Thymus (tissue), 14 donors: ENCODE results near the gene PIN1. TPM values are rescaled to one million over a fixed set of nuclear protein-coding genes. Genes with fewer than 3 reads are reported as not detected.
"Not testable (repeated sequence)": the region's sequence is repeated elsewhere in the genome, so short reads cannot be mapped to it uniquely, and the experiment has no call there.

Experiments
- DNase-seq, 9 donors: peaks; one replicate each; pipeline ENCODE4 v3.0.0-alpha.2; 2013; ENCODE audit warnings: low spot score in 9 of 9, low read depth in 6 of 9, missing footprints in 1 of 9
- H3K27ac ChIP-seq, 2 donors: one replicate each; pipeline ENCODE4 v1.5.1; 2013; ENCODE audit warnings: control low read depth in 1 of 2, low read depth in 1 of 2, low read length in 1 of 2, mild to moderate bottlenecking in 1 of 2, moderate library complexity in 1 of 2
- H3K27me3 ChIP-seq, 2 donors: one replicate each; pipeline ENCODE4 v1.5.1; 2013; ENCODE audit warnings: low read length in 1 of 2; ENCODE audit not compliant: control insufficient read depth in 2 of 2, insufficient read depth in 1 of 2
- H3K36me3 ChIP-seq, 2 donors: one replicate each; pipeline ENCODE4 v1.5.1; 2013; ENCODE audit warnings: low read length in 1 of 2, mild to moderate bottlenecking in 1 of 2, moderate library complexity in 1 of 2; ENCODE audit not compliant: control insufficient read depth in 2 of 2, insufficient read depth in 2 of 2
- H3K4me1 ChIP-seq, 2 donors: one replicate each; pipeline ENCODE4 v1.5.1; 2013; ENCODE audit warnings: low read length in 2 of 2; ENCODE audit not compliant: control insufficient read depth in 2 of 2, insufficient read depth in 2 of 2
- H3K4me3 ChIP-seq, 2 donors: one replicate each; pipeline ENCODE4 v1.5.1; 2013; ENCODE audit warnings: low read length in 2 of 2, control low read depth in 1 of 2, mild to moderate bottlenecking in 1 of 2
- H3K9me3 ChIP-seq, 2 donors: one replicate each; pipeline ENCODE4 v1.5.1; 2013; ENCODE audit warnings: low read length in 1 of 2, mild to moderate bottlenecking in 1 of 2; ENCODE audit not compliant: control insufficient read depth in 2 of 2, insufficient read depth in 1 of 2
- WGBS: extraction: QIAGEN DNeasy Blood & Tissue Kit; methylation state at CpG from one replicate; pipeline ENCODE4 v1.1.7; 2013; 5-methylcytosine and 5-hydroxymethylcytosine counted together
- long read RNA-seq, 10 donors: transcript quantifications; one replicate each; lab custom pipeline, GENCODE V29; 2026
- polyA plus RNA-seq: library from polyadenylated mRNA; stranded (reverse); fragments of 200-250 nt; gene quantifications from one replicate; pipeline ENCODE4 v1.2.3, GENCODE V29; 2013
- total RNA-seq: library from RNA; stranded (reverse); fragments of 120-200 nt; gene quantifications from one replicate; pipeline ENCODE4 v1.2.4, GENCODE V29; 2013
- donor health status: healthy.

The PIN1 gene
- total RNA-seq (118 TPM), polyA plus RNA-seq (87.5 TPM)
- long read RNA-seq, donor 1, full-length matches to known transcripts = 11 of 11 reads
- long read RNA-seq, donor 1, partial matches to known transcripts = 0 of 11 reads
- long read RNA-seq, donor 1, other reads (novel, unspliced or antisense) = 0 of 11 reads
- long read RNA-seq, donor 2, full-length matches to known transcripts = 115 of 115 reads
- long read RNA-seq, donor 2, partial matches to known transcripts = 0 of 115 reads
- long read RNA-seq, donor 2, other reads (novel, unspliced or antisense) = 0 of 115 reads
- long read RNA-seq, donor 3, full-length matches to known transcripts = 115 of 152 reads
- long read RNA-seq, donor 3, partial matches to known transcripts = 37 of 152 reads
- long read RNA-seq, donor 3, other reads (novel, unspliced or antisense) = 0 of 152 reads
- long read RNA-seq, donor 4, full-length matches to known transcripts = 22 of 35 reads
- long read RNA-seq, donor 4, partial matches to known transcripts = 13 of 35 reads
- long read RNA-seq, donor 4, other reads (novel, unspliced or antisense) = 0 of 35 reads
- long read RNA-seq, donor 5, full-length matches to known transcripts = 89 of 89 reads
- long read RNA-seq, donor 5, partial matches to known transcripts = 0 of 89 reads
- long read RNA-seq, donor 5, other reads (novel, unspliced or antisense) = 0 of 89 reads
- long read RNA-seq, donor 6, full-length matches to known transcripts = 71 of 71 reads
- long read RNA-seq, donor 6, partial matches to known transcripts = 0 of 71 reads
- long read RNA-seq, donor 6, other reads (novel, unspliced or antisense) = 0 of 71 reads
- long read RNA-seq, donor 7, full-length matches to known transcripts = 60 of 60 reads
- long read RNA-seq, donor 7, partial matches to known transcripts = 0 of 60 reads
- long read RNA-seq, donor 7, other reads (novel, unspliced or antisense) = 0 of 60 reads
- long read RNA-seq, donor 8, full-length matches to known transcripts = 22 of 27 reads
- long read RNA-seq, donor 8, partial matches to known transcripts = 5 of 27 reads
- long read RNA-seq, donor 8, other reads (novel, unspliced or antisense) = 0 of 27 reads
- long read RNA-seq, donor 9, full-length matches to known transcripts = 56 of 56 reads
- long read RNA-seq, donor 9, partial matches to known transcripts = 0 of 56 reads
- long read RNA-seq, donor 9, other reads (novel, unspliced or antisense) = 0 of 56 reads
- long read RNA-seq, donor 10, full-length matches to known transcripts = 55 of 66 reads
- long read RNA-seq, donor 10, partial matches to known transcripts = 11 of 66 reads
- long read RNA-seq, donor 10, other reads (novel, unspliced or antisense) = 0 of 66 reads

DNA sequence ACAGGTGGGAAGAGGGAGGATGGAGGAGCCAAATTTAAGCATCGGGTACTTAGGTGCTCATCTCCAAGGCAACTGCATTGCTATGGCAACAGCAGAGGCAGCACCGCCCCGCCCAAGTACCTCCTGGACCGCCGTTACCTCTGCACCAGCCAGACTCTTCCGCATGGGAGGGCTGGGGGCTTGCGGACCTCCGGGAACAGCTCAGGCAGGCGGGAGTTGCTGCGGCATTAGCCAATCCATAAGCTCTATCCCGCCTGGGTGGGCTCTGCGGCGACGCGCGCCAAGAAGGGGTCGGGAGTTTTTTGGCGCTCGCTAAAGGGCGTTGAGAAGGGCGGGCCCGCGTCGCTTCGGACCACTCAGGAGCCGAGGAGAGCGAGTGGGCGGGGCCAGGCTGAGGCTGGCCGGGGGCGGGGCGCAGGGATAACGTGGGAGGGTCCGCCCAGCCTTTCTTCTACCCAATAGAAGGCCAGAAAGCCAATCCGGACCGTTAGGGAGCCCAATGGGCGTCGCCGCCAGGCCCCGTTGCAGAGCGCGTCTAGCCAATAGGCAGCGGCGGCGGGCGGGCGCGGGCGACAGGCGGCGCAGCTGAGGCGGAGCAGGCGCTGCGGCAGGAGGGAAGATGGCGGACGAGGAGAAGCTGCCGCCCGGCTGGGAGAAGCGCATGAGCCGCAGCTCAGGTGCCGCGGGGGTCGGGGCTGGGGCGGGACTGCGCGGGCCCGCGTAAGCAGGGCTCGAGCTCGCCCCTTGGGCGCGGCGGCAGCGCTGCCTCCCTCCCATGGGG, at the start of gene PIN1:
TSS of gene PIN1 (plus strand) at position 593 of the 781 bp plus-strand sequence. CDS start at position 620, 27 bp downstream.
- WGBS = under 1% methylated on average over 73 of the region's 73 CpGs
- Histone ChIP-seq H3K9me3 (no peaks in the 10 kb centered on the region), H3K27me3 (no peaks in the 10 kb centered on the region), H3K27ac (peak within 1 kb of the TSS; percentile 81 to 83), H3K4me1 (peaks cover 5 to 16% of the 10 kb centered on the region in 2 donors), H3K36me3 (peaks cover 29% of the 10 kb centered on the region in 2 donors), H3K4me3 (peak within 1 kb of the TSS; percentile 74 to 83)
- peak; percentile 93 to 99 (median 99) for DNase-seq

DNA sequence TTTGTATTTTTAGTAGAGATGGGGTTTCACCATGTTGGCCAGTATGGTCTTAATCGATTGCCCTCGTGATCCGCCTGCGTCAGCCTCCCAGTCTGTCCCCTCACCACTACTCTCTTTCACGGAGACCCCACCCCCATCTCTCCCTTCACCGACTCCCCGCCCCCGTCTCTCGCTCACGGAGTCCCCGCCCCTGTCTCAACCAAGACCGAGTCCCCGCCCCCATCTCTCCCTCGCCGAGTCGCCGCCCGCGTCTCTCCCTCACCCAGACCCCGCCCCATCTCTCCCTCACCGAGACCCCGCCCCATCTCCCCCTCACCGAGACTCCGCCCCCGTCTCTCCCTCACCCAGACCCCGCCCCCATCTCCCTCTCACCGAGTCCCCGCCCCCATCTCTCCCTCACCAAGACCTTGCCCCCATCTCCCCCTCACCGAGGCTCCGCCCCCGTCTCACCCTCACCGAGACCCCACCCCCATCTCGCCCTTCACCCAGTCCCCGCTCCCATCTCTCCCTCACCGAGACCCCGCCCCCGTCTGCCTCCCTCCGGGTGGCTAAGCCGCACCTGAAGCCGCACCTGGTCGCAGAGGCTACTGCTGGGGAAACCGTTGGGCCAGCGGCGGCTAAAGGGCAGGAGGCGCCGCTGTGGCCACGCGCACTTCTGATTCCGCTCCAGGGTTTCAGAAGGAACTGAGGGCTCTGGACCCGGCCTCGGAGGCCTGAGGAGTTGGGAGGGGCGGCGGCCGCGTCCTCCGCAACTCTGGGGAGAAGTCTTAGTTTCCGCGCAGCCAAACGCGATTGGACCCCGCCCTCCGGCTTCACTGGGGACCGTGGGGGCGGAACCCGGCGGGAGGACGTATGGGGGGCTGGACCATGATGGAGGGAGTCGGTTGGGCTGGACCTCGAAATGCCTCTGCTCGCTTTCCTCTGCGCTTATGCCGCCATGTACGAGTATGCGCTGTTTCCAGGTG, 49.5 kb upstream of the PIN1 start:
- Histone ChIP-seq H3K27me3 (no peaks in the 10 kb centered on the region), H3K9me3 (no peaks in the 10 kb centered on the region), H3K36me3 (no peaks in the 10 kb centered on the region), H3K4me3 (peak overlapping the region; percentile 72 to 77), H3K27ac (peak overlapping the region; percentile 98), H3K4me1 (peaks cover 6 to 34% of the 10 kb centered on the region in 2 donors)
- 2% methylated on average over 73 of the region's 74 CpGs for WGBS
- peak; percentile 90 to 98 (median 98) for DNase-seq

DNA sequence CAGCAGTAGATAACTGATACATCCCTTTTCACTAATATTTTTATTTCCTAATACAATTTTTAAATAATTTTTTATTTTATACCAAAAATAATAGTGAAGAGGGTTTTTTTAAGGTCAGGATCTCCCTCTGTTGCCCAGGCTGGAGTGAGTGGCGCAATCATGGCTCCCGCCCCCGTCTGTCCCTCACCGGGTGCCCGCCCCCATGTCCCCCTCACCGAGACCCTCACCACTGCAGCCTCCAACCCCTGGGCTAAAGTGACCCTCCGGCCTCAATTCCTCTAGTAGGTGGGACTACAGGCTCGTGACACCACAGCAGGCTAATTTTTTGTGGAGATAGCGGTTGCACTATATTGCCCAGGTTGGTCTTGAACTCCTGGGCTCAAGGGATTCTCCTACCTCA, 48.8 kb upstream of the PIN1 start:
- WGBS = 52% methylated on average over 9 of the region's 9 CpGs
- Histone ChIP-seq H3K4me3 (peak overlapping the region; percentile 72 to 77), H3K4me1 (peaks cover 9 to 41% of the 10 kb centered on the region in 2 donors), H3K9me3 (no peaks in the 10 kb centered on the region), H3K36me3 (no peaks in the 10 kb centered on the region), H3K27me3 (no peaks in the 10 kb centered on the region), H3K27ac (peak overlapping the region; percentile 98)
- no peak for DNase-seq

DNA sequence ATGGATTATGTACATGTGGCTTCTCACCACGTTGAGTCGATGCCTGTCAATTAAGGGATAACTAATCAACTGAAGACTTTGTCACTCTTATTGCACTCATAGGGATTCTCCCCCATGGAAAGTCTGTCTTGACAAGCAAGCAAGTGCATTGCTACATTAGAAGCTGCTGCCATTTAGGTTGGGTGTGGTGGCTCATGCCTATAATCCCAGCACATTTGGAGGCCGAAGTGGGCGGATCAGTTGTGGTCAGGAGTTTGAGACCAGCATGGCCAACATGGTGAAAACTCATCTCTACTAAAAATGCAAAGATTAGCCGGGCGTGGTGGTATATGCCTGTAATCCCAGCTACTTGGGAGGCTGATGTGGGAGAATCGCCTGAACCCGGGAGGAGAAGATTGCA, 48.3 kb upstream of the PIN1 start:
- DNase-seq = no peak
- no peak overlapping the region for H3K4me3 ChIP-seq
- H3K9me3 ChIP-seq = no peaks in the 10 kb centered on the region
- no peaks in the 10 kb centered on the region for H3K27me3 ChIP-seq
- no peak overlapping the region for H3K27ac ChIP-seq
- 98% methylated on average over 8 of the region's 8 CpGs for WGBS
- peaks cover 9 to 43% of the 10 kb centered on the region in 2 donors for H3K4me1 ChIP-seq
- no peaks in the 10 kb centered on the region for H3K36me3 ChIP-seq

DNA sequence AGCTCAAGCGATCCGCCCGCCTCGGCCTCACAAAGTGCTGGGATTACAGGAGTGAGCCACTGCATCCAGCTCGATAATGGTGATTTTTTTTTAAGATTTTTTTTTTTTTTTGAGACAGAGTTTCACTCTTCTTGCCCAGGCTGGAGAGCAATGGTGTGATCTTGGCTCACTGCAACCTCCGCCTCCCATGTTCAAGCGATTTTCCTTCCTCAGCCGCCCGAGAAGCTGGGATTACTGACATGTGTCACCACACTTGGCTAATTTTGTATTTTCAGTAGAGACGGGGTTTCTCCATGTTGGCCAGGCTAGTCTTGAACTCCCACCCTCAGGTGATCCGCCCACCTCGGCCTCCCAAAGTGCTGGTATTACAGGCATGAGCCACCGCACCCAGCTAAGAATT, 46.5 kb upstream of the PIN1 start:
- not testable (repeated sequence) for H3K27me3 ChIP-seq, H3K27ac ChIP-seq, DNase-seq, H3K36me3 ChIP-seq, H3K9me3 ChIP-seq, H3K4me3 ChIP-seq
- WGBS = 97% methylated on average over 13 of the region's 13 CpGs
- peaks cover 9 to 50% of the 10 kb centered on the region in 2 donors for H3K4me1 ChIP-seq

DNA sequence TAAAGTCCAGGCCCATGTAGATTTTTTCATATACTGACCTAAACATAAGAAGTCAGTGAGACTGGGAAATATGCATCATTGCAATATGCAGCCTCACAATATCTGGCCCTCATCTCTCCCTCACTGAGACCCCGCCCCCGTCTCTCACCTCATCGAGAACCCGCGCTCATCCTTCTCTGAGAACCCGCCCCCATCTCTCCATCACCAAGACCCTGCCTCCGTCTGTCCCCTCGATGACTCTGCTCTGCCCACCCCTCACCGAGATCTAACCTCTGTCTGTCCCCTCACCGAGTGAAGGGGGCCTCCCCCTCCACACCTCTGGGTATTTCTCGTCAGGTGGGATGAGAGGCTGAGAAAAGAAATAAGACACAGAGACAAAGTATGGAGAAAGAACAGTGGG, 46.1 kb upstream of the PIN1 start:
- no peak overlapping the region for H3K4me3 ChIP-seq
- H3K4me1 ChIP-seq = peaks cover 9 to 48% of the 10 kb centered on the region in 2 donors
- H3K36me3 ChIP-seq = no peaks in the 10 kb centered on the region
- H3K27me3 ChIP-seq = no peaks in the 10 kb centered on the region
- no peak for DNase-seq
- WGBS = 96% methylated on average over 11 of the region's 11 CpGs
- peaks cover 0 to 13% of the 10 kb centered on the region in 2 donors for H3K9me3 ChIP-seq
- no peak overlapping the region for H3K27ac ChIP-seq

DNA sequence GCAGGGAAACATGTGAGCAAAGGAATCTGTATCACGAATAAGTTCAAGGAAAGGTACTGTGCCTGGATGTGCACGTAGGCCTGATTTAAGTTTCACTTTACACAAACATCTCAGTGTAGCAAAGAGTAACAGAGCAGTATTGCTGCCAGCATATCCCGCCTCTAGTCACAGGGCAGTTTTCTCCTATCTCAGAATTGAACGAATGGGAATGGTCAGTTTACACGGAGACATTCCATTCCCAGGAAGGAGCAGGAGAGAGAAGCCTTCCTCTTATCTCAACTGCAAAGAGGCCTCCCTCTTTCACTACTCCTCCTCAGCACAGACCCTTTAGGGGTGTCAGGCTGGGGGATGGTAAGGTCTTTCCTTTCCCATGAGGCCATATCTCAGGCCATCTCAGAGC, 45.5 kb upstream of the PIN1 start:
- WGBS = 82% methylated on average over 5 of the region's 5 CpGs

More for the DNA sequence above, 45.5 kb upstream of the PIN1 start:
- H3K27me3 ChIP-seq, DNase-seq, H3K36me3 ChIP-seq, H3K4me3 ChIP-seq, H3K27ac ChIP-seq: not testable (repeated sequence)
- Histone ChIP-seq H3K9me3 (peaks cover 0 to 17% of the 10 kb centered on the region in 2 donors), H3K4me1 (peaks cover 9 to 43% of the 10 kb centered on the region in 2 donors)
